ENCODE measurements around the gene RP9. TPM values are rescaled to one million over a fixed set of nuclear protein-coding genes. Genes with fewer than 3 reads are reported as not detected.

The RP9 gene
- total RNA-seq, 1 experiment from 2014 or later: 22.1 TPM

- H2AFZ ChIP-seq: peak within 1 kb of the TSS; percentile 97
- no TSS peak for BruUV-seq (replicated peaks)
- no peaks in the 10 kb centered on the region for H3K27me3 ChIP-seq (ENCODE audit: insufficient read depth, low read depth)
- no peak for TF ChIP-seq CTCF (conservative IDR thresholded peaks at IDR 0.05)
- no peaks in the 10 kb centered on the region for H3K79me2 ChIP-seq (ENCODE audit: low read depth)
- H3K4me1 ChIP-seq (replicated peaks; ENCODE audit: insufficient read depth): peaks cover 9% of the 10 kb centered on the region; the same call in 1 of the 2 replicates
- CTCF ChIA-PET: no interaction called here
- H3K4me3 ChIP-seq: peak within 1 kb of the TSS; percentile 58
- H3K27ac ChIP-seq: no peak within 1 kb of the TSS
- POLR2A ChIA-PET (ENCODE audit: unreplicated experiment): no interaction called here
- no peaks in the 10 kb centered on the region for H3K9me3 ChIP-seq (ENCODE audit: insufficient read depth, low read depth)
- H3K36me3 ChIP-seq (ENCODE audit: low read depth): no peaks in the 10 kb centered on the region
- H3K9me2 ChIP-seq (ENCODE audit: insufficient read depth): no peaks in the 10 kb centered on the region
- peak within 1 kb of the TSS; percentile 71 for H3K4me2 ChIP-seq
- H4K20me1 ChIP-seq (ENCODE audit: insufficient read depth): no peaks in the 10 kb centered on the region
- intact Hi-C loops (cut with micrococcal nuclease; ENCODE audit: unreplicated experiment): loop anchor here (1.0 kb wide), 1 partner anchor 20 kb away; the partner anchor contains the start of gene RP9
- H3F3A ChIP-seq (ENCODE audit: insufficient read depth, low read depth): no peaks in the 10 kb centered on the region
- DNase-seq: peak; percentile 92 to 95
Measured at GRCh38 chr7:33128990-33129805, 20.0 kb upstream of the RP9 start, which contains the start of gene BBS9. TSS of gene BBS9 (plus strand) at chr7:33129564. CDS start at chr7:33146253, 16,689 bp downstream.

DNA sequence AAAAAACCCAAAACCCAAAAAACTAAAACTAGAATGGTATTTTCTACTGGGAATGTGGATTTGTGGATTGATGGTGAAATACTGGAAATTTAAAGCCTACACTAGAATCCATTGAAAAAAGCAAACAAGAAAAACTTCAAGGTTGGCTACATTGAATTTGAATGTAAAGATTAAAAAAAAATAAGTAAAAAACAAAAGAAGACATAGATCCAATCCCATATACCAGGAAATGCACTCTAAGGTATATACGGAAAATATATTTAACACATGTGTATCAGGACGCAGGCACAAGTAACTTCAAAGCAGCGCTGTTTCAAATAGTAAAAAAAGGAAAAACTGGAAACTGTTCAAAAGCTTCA is 19.4 kb upstream of the RP9 start:
- H3K79me2 ChIP-seq (ENCODE audit: low read depth): no peaks in the 10 kb centered on the region
- no peaks in the 10 kb centered on the region for H3K27me3 ChIP-seq (ENCODE audit: insufficient read depth, low read depth)
- no peaks in the 10 kb centered on the region for H3K9me2 ChIP-seq (ENCODE audit: insufficient read depth)
- POLR2A ChIA-PET (ENCODE audit: unreplicated experiment): no interaction called here
- peaks cover 9% of the 10 kb centered on the region; the same call in 1 of the 2 replicates for H3K4me1 ChIP-seq (replicated peaks; ENCODE audit: insufficient read depth)
- intact Hi-C loops (cut with micrococcal nuclease; ENCODE audit: unreplicated experiment): no loop called here
- H3F3A ChIP-seq (ENCODE audit: insufficient read depth, low read depth): no peaks in the 10 kb centered on the region
- no peaks in the 10 kb centered on the region for H3K9me3 ChIP-seq (ENCODE audit: insufficient read depth, low read depth)
- DNase-seq: no peak
- H3K27ac ChIP-seq: no peak overlapping the region
- TF ChIP-seq EZH2 (IDR thresholded peaks at IDR 0.05; ENCODE audit: low read depth): no peak
- TF ChIP-seq CTCF (conservative IDR thresholded peaks at IDR 0.05): no peak
- H2AFZ ChIP-seq: peak overlapping the region; percentile 97
- H3K4me2 ChIP-seq: peak overlapping the region; percentile 71
- CTCF ChIA-PET: no interaction called here
- TSS peak; percentile 91 for BruUV-seq (replicated peaks)
- no peaks in the 10 kb centered on the region for H3K36me3 ChIP-seq (ENCODE audit: low read depth)
- H3K4me3 ChIP-seq: peak overlapping the region; percentile 58
- H4K20me1 ChIP-seq (ENCODE audit: insufficient read depth): no peaks in the 10 kb centered on the region

DNA sequence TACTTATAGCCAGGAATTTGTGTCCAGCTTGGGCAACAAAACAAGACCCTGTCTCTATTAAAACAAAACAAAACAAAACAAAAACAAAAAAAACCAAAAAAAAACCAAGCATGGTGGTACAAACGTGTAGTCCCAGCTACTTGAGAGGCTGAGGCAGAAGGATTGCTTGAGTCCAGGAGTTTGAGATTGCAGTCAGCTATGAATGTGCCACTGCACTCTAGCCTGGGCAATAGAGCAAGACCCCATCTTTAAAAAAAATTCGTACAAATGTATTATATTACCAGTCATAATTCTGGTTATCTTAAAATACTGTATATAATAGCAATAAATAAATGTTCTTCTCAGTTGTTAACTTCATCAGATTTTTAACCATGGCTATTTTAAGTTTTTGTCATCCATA is 17.9 kb upstream of the RP9 start:
- Histone ChIP-seq H3K36me3 (ENCODE audit: low read depth) (no peaks in the 10 kb centered on the region), H3K27ac (no peak overlapping the region), H3K9me2 (ENCODE audit: insufficient read depth) (no peaks in the 10 kb centered on the region), H3K9me3 (ENCODE audit: insufficient read depth, low read depth) (no peaks in the 10 kb centered on the region), H3K4me3 (no peak overlapping the region), H4K20me1 (ENCODE audit: insufficient read depth) (no peaks in the 10 kb centered on the region), H3K4me2 (no peak overlapping the region), H3K79me2 (ENCODE audit: low read depth) (no peaks in the 10 kb centered on the region), H3K27me3 (ENCODE audit: insufficient read depth, low read depth) (no peaks in the 10 kb centered on the region), H3F3A (ENCODE audit: insufficient read depth, low read depth) (no peaks in the 10 kb centered on the region), H2AFZ (no peak overlapping the region), H3K4me1 (replicated peaks; ENCODE audit: insufficient read depth) (peaks cover 9% of the 10 kb centered on the region; the same call in 1 of the 2 replicates)
- ChIA-PET CTCF (no interaction called here), POLR2A (ENCODE audit: unreplicated experiment) (no interaction called here)
- TF ChIP-seq CTCF (conservative IDR thresholded peaks at IDR 0.05): no peak
- no peak for TF ChIP-seq EZH2 (IDR thresholded peaks at IDR 0.05; ENCODE audit: low read depth)
- BruUV-seq (replicated peaks): no TSS peak
- intact Hi-C loops (cut with micrococcal nuclease; ENCODE audit: unreplicated experiment): no loop called here
- no peak for DNase-seq

All from PC-9 (cell line).